Vagina (tissue), 2 donors: Measurements from ENCODE around the gene OBSCN.

Source experiments
- POLR2A ChIP-seq, 2 donors: fragments of 450-650 bp; IDR thresholded peaks; one replicate each; pipeline ENCODE4 v1.6.1; 2017; ENCODE audit warnings: antibody characterized with exemption in 2 of 2, mild to moderate bottlenecking in 2 of 2, moderate library complexity in 2 of 2
- TF ChIP-seq, protein P1 (sequence below), 3 experiments: fragments of 450-650 bp in 2 of 3; fragments of 200-600 bp in 1 of 3; sonication (generic) in 1 of 3; IDR thresholded peaks; one replicate each; pipeline ENCODE4 v1.5.1; 2017 to 2019; ENCODE audit warnings: antibody characterized with exemption in 3 of 3, mild to moderate bottlenecking in 2 of 3, moderate library complexity in 2 of 3

DNA sequence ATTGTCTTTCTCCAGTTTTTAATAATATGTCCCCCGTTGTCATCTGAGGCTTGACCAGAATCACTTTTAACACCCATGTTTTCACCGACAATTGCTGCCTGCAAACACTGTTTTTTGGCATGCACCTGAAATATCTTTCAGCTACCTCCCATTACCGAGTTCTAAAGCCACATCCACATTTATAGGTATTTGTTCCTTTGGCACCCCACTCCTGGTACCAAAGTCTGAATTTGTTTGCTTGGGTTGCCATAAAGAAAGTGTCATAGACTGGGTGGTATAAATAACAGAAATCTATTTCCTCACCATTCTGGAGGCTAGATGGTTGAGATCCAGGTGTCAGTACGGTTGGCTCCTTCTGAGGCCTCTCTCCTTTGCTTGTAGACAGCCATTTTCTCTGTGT, 94.2 kb downstream of the OBSCN start:
- TF ChIP-seq, protein P1, sequence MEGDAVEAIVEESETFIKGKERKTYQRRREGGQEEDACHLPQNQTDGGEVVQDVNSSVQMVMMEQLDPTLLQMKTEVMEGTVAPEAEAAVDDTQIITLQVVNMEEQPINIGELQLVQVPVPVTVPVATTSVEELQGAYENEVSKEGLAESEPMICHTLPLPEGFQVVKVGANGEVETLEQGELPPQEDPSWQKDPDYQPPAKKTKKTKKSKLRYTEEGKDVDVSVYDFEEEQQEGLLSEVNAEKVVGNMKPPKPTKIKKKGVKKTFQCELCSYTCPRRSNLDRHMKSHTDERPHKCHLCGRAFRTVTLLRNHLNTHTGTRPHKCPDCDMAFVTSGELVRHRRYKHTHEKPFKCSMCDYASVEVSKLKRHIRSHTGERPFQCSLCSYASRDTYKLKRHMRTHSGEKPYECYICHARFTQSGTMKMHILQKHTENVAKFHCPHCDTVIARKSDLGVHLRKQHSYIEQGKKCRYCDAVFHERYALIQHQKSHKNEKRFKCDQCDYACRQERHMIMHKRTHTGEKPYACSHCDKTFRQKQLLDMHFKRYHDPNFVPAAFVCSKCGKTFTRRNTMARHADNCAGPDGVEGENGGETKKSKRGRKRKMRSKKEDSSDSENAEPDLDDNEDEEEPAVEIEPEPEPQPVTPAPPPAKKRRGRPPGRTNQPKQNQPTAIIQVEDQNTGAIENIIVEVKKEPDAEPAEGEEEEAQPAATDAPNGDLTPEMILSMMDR (IDR thresholded peaks at IDR 0.05), result no peak
- TF ChIP-seq POLR2A (IDR thresholded peaks at IDR 0.05), result no peak
